SK-N-SH treated with all-trans-retinoic acid at 6 μM for 48 hours (cell line): ENCODE data around the gene TTBK1.

ENCODE experiments used
- ARNTL ChIP-seq: fragments of 450-650 bp; formaldehyde crosslinking; IDR thresholded peaks from 2 replicates; pipeline ENCODE4 v1.5.0; 2020; ENCODE audit warnings: low read depth, mild to moderate bottlenecking, moderate library complexity, borderline replicate concordance
- CREB5 ChIP-seq: fragments of 250-450 bp; sonication (Bioruptor Pico); IDR thresholded peaks from 2 replicates; pipeline ENCODE4 v1.5.1; 2020; ENCODE audit warnings: low read depth, mild to moderate bottlenecking, moderate library complexity
- CSRNP3 ChIP-seq: fragments of 250-450 bp; sonication (Bioruptor Pico); IDR thresholded peaks from 2 replicates; pipeline ENCODE4 v1.5.1; 2021; ENCODE audit warnings: mild to moderate bottlenecking, moderate library complexity
- ESRRG ChIP-seq: fragments of 250-450 bp; sonication (Bioruptor Pico); IDR thresholded peaks from 2 replicates; pipeline ENCODE4 v1.6.1; 2021; ENCODE audit warnings: mild to moderate bottlenecking
- GLIS3 ChIP-seq: fragments of 250-450 bp; sonication (Bioruptor Pico); IDR thresholded peaks from 2 replicates; pipeline ENCODE4 v1.5.0; 2020; ENCODE audit warnings: mild to moderate bottlenecking, moderate library complexity
- OSR1 ChIP-seq: fragments of 250-450 bp; sonication (Bioruptor Pico); IDR thresholded peaks from 2 replicates; pipeline ENCODE4 v1.8.0; 2022; ENCODE audit warnings: moderate library complexity, mild to moderate bottlenecking, inconsistent platforms
- PATZ1 ChIP-seq: fragments of 250-450 bp; sonication (Bioruptor Pico); IDR thresholded peaks from 2 replicates; pipeline ENCODE4 v1.8.0; 2020; ENCODE audit warnings: mild to moderate bottlenecking, moderate library complexity, borderline replicate concordance
- RARB ChIP-seq: fragments of 250-450 bp; sonication (Bioruptor Pico); IDR thresholded peaks from 2 replicates; pipeline ENCODE4 v1.8.0; 2021; ENCODE audit warnings: mild to moderate bottlenecking, moderate library complexity
- TCF4 ChIP-seq: fragments of 250-450 bp; sonication (Bioruptor Pico); IDR thresholded peaks from 2 replicates; pipeline ENCODE4 v1.8.0; 2021; ENCODE audit warnings: mild to moderate bottlenecking, moderate library complexity, borderline replicate concordance
- ZC3H10 ChIP-seq: fragments of 250-450 bp; sonication (Bioruptor Pico); IDR thresholded peaks from 2 replicates; pipeline ENCODE4 v1.5.1; 2021; ENCODE audit warnings: mild to moderate bottlenecking, moderate library complexity
- ZFP30 ChIP-seq: fragments of 450-650 bp; formaldehyde crosslinking; IDR thresholded peaks from 2 replicates; pipeline ENCODE4 v1.5.0; 2022; ENCODE audit warnings: mild to moderate bottlenecking, moderate library complexity
- ZNF565 ChIP-seq: fragments of 450-650 bp; formaldehyde crosslinking; conservative IDR thresholded peaks from 2 replicates; pipeline ENCODE4 v1.5.0; 2020; ENCODE audit warnings: low read depth, mild to moderate bottlenecking, moderate library complexity
- ZNF70 ChIP-seq: fragments of 450-650 bp; formaldehyde crosslinking; IDR thresholded peaks from 2 replicates; pipeline ENCODE4 v1.5.0; 2020; ENCODE audit warnings: mild to moderate bottlenecking, moderate library complexity

- no peak for TF ChIP-seq PATZ1
- no peak for TF ChIP-seq CREB5 (CRISPR knock-in tag)
- no peak for TF ChIP-seq ARNTL (CRISPR knock-in tag)
- TF ChIP-seq RARB: no peak
- no peak for TF ChIP-seq ZFP30
- no peak for TF ChIP-seq TCF4 (CRISPR knock-in tag)
- TF ChIP-seq ESRRG: no peak
- TF ChIP-seq ZNF565 (CRISPR knock-in tag): no peak
- TF ChIP-seq CSRNP3: no peak
- no peak for TF ChIP-seq OSR1 (CRISPR knock-in tag)
- no peak for TF ChIP-seq GLIS3 (CRISPR knock-in tag)
- no peak for TF ChIP-seq ZC3H10
- no peak for TF ChIP-seq ZNF70
Measured at GRCh38 chr6:43310624-43311023, 67.3 kb downstream of the TTBK1 start.
